GM04504 (cell line): ENCODE data around the gene L3MBTL3.

Experiments used
- DNase-seq: peaks from one replicate; pipeline ENCODE4 v3.0.0-alpha.2; 2012; ENCODE audit warnings: low read depth

The L3MBTL3 gene

GRCh38 chr6:130027948-130028347 is 9.6 kb downstream of the L3MBTL3 start:
- DNase-seq: no peak

GRCh38 chr6:130029163-130029562 is 10.8 kb downstream of the L3MBTL3 start:
- DNase-seq: no peak

GRCh38 chr6:130032758-130033340 is 14.5 kb downstream of the L3MBTL3 start:
- DNase-seq: no peak

GRCh38 chr6:130033949-130034348 is 15.6 kb downstream of the L3MBTL3 start:
- no peak for DNase-seq

GRCh38 chr6:130034378-130035146 is 16.2 kb downstream of the L3MBTL3 start:
- DNase-seq: peak; percentile 88

GRCh38 chr6:130035211-130035610 is 16.8 kb downstream of the L3MBTL3 start:
- no peak for DNase-seq

GRCh38 chr6:130037207-130037811 is 18.9 kb downstream of the L3MBTL3 start:
- no peak for DNase-seq

- no peak for DNase-seq
These were observed 23.2 kb downstream of the L3MBTL3 start for GRCh38 chr6:130041594-130041993.

- DNase-seq: no peak
These were observed 25.0 kb downstream of the L3MBTL3 start for GRCh38 chr6:130043344-130043743.

- no peak for DNase-seq
These were observed 27.2 kb downstream of the L3MBTL3 start for GRCh38 chr6:130045622-130046021.

- DNase-seq: no peak
These were observed 28.3 kb downstream of the L3MBTL3 start for GRCh38 chr6:130046671-130047070.

- no peak for DNase-seq
These were observed 29.0 kb downstream of the L3MBTL3 start for GRCh38 chr6:130047088-130047995.

GRCh38 chr6:130050230-130050629 is 31.8 kb downstream of the L3MBTL3 start:
- DNase-seq: no peak

- no peak for DNase-seq
These were observed 36.3 kb downstream of the L3MBTL3 start for GRCh38 chr6:130054725-130055124.

GRCh38 chr6:130055271-130055670 is 36.9 kb downstream of the L3MBTL3 start:
- no peak for DNase-seq

- DNase-seq: no peak
These were observed 39.1 kb downstream of the L3MBTL3 start for GRCh38 chr6:130057495-130057894.

- DNase-seq: no peak
These were observed 45.4 kb downstream of the L3MBTL3 start for GRCh38 chr6:130063806-130064205.

- DNase-seq: no peak
These were observed 47.3 kb downstream of the L3MBTL3 start for GRCh38 chr6:130065609-130066156.

GRCh38 chr6:130069485-130069884 is 51.1 kb downstream of the L3MBTL3 start:
- no peak for DNase-seq

GRCh38 chr6:130070326-130070725 is 51.9 kb downstream of the L3MBTL3 start:
- no peak for DNase-seq

GRCh38 chr6:130070792-130071191 is 52.4 kb downstream of the L3MBTL3 start:
- DNase-seq: no peak

- no peak for DNase-seq
These were observed 57.6 kb downstream of the L3MBTL3 start for GRCh38 chr6:130075879-130076460.
